ENCODE results near the gene PRRX1. TPM values are rescaled to one million over a fixed set of nuclear protein-coding genes. Genes with fewer than 3 reads are reported as not detected.

PRRX1 gene
- total RNA-seq, 2 experiments from 2014 or later = not detected

GRCh38 chr1:170634824-170635410 is 29.0 kb upstream of the PRRX1 start:
- Mint-ChIP-seq H3K27me3 (peaks cover 22% of the 10 kb centered on the region), H3K27ac (no peak overlapping the region), H3K4me3 (no peak overlapping the region), H3K9me3 (peaks cover 1% of the 10 kb centered on the region), H3K36me3 (ENCODE audit: low read depth) (no peaks in the 10 kb centered on the region), H3K4me1 (ENCODE audit: low read depth) (peaks cover 2% of the 10 kb centered on the region)
- TF ChIP-seq CTCF (IDR thresholded peaks at IDR 0.05) = no peak
- ATAC-seq (no peak), DNase-seq (no peak)
- intact Hi-C loops (cut with micrococcal nuclease) = no loop called here
- CTCF ChIA-PET = no interaction called here
- POLR2A ChIA-PET = no interaction called here

DNA sequence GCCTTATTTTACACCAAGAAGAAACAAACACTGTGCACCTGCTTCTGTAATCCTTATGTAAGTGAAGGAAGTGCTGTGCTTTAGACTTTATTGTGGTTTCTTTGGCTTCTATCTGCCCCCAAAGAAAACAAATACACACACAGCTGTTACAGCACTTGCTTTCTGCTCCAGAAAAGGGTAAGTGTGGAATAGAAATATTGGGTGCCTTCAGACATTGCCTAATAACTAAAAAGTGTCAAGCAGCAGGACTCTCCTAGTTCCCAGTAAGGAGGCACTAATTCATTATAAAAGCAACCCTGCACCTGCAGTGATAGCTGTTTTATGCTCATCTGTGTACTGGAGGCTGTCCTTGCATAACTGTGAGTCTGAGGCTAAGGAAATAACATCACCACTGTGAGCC is 23.4 kb upstream of the PRRX1 start:
- intact Hi-C loops (cut with micrococcal nuclease) = no loop called here
- no peak overlapping the region for H3K4me3 Mint-ChIP-seq
- DNase-seq (no peak), ATAC-seq (no peak)
- no peak overlapping the region for H3K27ac Mint-ChIP-seq
- no peaks in the 10 kb centered on the region for H3K4me1 Mint-ChIP-seq (ENCODE audit: low read depth)
- H3K9me3 Mint-ChIP-seq = peaks cover 1% of the 10 kb centered on the region
- ChIA-PET POLR2A (no interaction called here), CTCF (no interaction called here)
- no peak for TF ChIP-seq CTCF (IDR thresholded peaks at IDR 0.05)
- H3K27me3 Mint-ChIP-seq = peaks cover 5% of the 10 kb centered on the region
- H3K36me3 Mint-ChIP-seq (ENCODE audit: low read depth) = no peaks in the 10 kb centered on the region

DNA sequence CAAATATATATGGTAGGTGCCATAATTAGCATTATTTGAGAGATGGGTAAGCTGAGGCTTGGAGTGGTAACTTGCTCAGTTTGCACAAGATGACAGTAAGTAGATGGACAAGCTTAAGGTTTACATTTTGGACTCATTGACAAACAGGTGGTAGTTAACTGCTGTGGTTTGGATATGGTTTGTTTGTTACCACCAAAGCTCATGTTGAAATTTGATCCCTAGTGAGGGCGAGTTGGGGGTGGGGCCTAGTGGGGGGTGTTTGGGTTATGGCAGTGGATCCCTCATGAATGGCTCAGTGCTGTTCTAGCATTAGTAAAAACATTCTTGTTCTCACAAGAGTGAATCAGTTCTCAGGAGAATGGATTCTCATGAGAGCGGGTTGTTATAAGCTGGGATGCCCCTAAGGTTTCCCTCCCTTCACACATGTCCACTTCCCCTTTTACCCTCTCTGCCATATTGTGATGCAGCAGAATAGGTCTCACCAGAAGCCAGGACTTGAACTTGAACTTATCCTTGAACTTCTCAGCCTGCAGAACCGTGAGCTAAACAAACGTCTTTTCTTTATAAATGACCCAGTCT is 6.6 kb upstream of the PRRX1 start:
- Mint-ChIP-seq H3K4me3 (no peak overlapping the region), H3K36me3 (ENCODE audit: low read depth) (no peaks in the 10 kb centered on the region), H3K27me3 (peaks cover 59% of the 10 kb centered on the region), H3K27ac (no peak overlapping the region), H3K9me3 (no peaks in the 10 kb centered on the region), H3K4me1 (ENCODE audit: low read depth) (peaks cover 6% of the 10 kb centered on the region)
- DNase-seq = no peak
- ATAC-seq = no peak
- intact Hi-C loops (cut with micrococcal nuclease) = no loop called here
- TF ChIP-seq CTCF (IDR thresholded peaks at IDR 0.05) = no peak
- POLR2A ChIA-PET = no interaction called here
- CTCF ChIA-PET = interaction anchor here (0.9 to 1.7 kb wide), 3 partner anchors 11 to 656 kb away, joined by 3 to 5 read pairs (median 4); partner anchors contain the start of gene FMO4

DNA sequence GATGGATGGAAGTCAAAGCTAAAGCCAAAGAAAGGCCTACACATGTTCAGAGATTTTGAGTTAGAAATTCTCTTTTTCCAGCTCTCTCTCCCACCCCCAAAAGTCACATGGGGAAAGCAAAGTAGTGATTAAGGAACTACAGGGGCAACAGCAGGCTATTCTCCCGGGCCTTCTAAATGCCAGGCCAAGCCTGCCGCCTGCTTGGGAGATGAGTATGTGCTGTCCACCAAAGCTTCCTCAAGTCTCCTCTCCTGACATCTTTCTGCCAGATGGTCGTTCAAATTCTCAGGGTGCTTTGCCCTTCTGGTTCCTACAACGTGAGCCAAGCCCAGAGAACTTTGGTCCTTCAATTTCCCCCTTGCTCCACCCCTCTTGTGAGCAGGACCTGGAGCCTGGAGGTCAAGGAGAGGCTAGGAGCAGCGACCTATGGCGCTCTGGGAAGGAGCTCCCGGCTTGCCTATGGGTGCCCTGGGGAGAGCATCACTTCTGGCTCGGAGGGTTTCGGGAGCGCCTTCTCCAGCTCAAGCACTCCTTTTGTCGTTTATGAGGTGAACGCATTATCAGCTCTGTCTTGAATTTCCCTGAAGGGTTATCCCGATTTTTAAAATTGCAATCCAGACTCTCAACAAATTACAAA is 4.4 kb upstream of the PRRX1 start:
- Mint-ChIP-seq H3K4me1 (ENCODE audit: low read depth) (peaks cover 9% of the 10 kb centered on the region), H3K36me3 (ENCODE audit: low read depth) (no peaks in the 10 kb centered on the region), H3K4me3 (no peak overlapping the region), H3K27me3 (peaks cover 61% of the 10 kb centered on the region), H3K9me3 (no peaks in the 10 kb centered on the region), H3K27ac (no peak overlapping the region)
- no peak for DNase-seq
- ChIA-PET POLR2A (no interaction called here), CTCF (interaction anchor here (0.9 kb wide), 1 partner anchor 8 kb away, joined by 3 read pairs; no protein-coding TSS in a partner anchor)
- no peak for TF ChIP-seq CTCF (IDR thresholded peaks at IDR 0.05)
- no peak for ATAC-seq
- intact Hi-C loops (cut with micrococcal nuclease) = loop anchor here (10.0 kb wide), 1 partner anchor 735 kb away; no protein-coding TSS in a partner anchor

- intact Hi-C loops (cut with micrococcal nuclease) = loop anchor here (10.0 kb wide), 1 partner anchor 735 kb away; no protein-coding TSS in a partner anchor
- ChIA-PET POLR2A (no interaction called here), CTCF (interaction anchor here (0.9 to 1.1 kb wide), 2 partner anchors 9 to 12 kb away, joined by 3 to 6 read pairs; no protein-coding TSS in a partner anchor)
- ATAC-seq (no peak), DNase-seq (no peak)
- Mint-ChIP-seq H3K27me3 (peaks cover 67% of the 10 kb centered on the region), H3K27ac (no peak overlapping the region), H3K4me1 (ENCODE audit: low read depth) (peaks cover 13% of the 10 kb centered on the region), H3K36me3 (ENCODE audit: low read depth) (no peaks in the 10 kb centered on the region), H3K9me3 (no peaks in the 10 kb centered on the region), H3K4me3 (no peak overlapping the region)
- TF ChIP-seq CTCF (IDR thresholded peaks at IDR 0.05) = no peak
These were observed 3.6 kb upstream of the PRRX1 start for GRCh38 chr1:170660281-170660713.
